IMR-90 (cell line): ENCODE measurements around the gene PRPF8. TPM values are rescaled to one million over a fixed set of nuclear protein-coding genes. Genes with fewer than 3 reads are reported as not detected.

Source experiments
- ATAC-seq: fragments of 200-7000 bp; cut with Tn5 transposase; 2 replicates; pipeline ENCODE4 v1.9.1; 2020; ENCODE audit warnings: low read depth, mild to moderate bottlenecking, moderate library complexity
- BruUV-seq: library from RNA; stranded (reverse); fragments of 400-500 nt; replicated peaks from 2 replicates; lab custom pipeline; 2021; lab: Mats Ljungman, UMichigan
- CTCF ChIA-PET: fragments of 300-600 bp; formaldehyde crosslinking; extraction: SDS; loops from one replicate; lab custom pipeline; 2021; ENCODE audit warnings: antibody characterized with exemption; lab: Yijun Ruan, JAX
- POLR2A ChIA-PET: fragments of 300-600 bp; sonication (Branson Sonifier 250); formaldehyde crosslinking; loops from one replicate; lab custom pipeline; 2022; ENCODE audit warnings: antibody characterized with exemption; ENCODE audit not compliant: unreplicated experiment; lab: Charles Lee
- DNase-seq: peaks from one replicate; pipeline ENCODE4 v3.0.0; 2013
- H2AFZ ChIP-seq: replicated peaks from 2 replicates; pipeline ENCODE3; 2013; ENCODE audit warnings: low read length, mild to moderate bottlenecking; ENCODE audit not compliant: poor library complexity
- H2AK5ac ChIP-seq: 2 replicates; pipeline ENCODE4 v1.6.1; 2013; ENCODE audit warnings: low read depth, low read length, inconsistent platforms
- H2AK9ac ChIP-seq: replicated peaks from 2 replicates; pipeline ENCODE3; 2013; ENCODE audit warnings: mild to moderate bottlenecking, low read depth, low read length, moderate library complexity; ENCODE audit not compliant: poor library complexity
- H2BK120ac ChIP-seq: 2 replicates; pipeline ENCODE4 v1.6.1; 2013; ENCODE audit warnings: low read depth, low read length, inconsistent platforms
- H2BK15ac ChIP-seq: 3 replicates; pipeline ENCODE4 v1.6.1; 2013; ENCODE audit warnings: low read depth, low read length, inconsistent platforms
- H2BK20ac ChIP-seq: 2 replicates; pipeline ENCODE4 v1.6.1; 2013; ENCODE audit warnings: low read depth, mild to moderate bottlenecking, inconsistent platforms, low read length, moderate library complexity
- H2BK5ac ChIP-seq: 2 replicates; pipeline ENCODE4 v1.6.1; 2013; ENCODE audit warnings: mild to moderate bottlenecking, low read depth, low read length, inconsistent platforms; ENCODE audit not compliant: poor library complexity, severe bottlenecking
- H3K14ac ChIP-seq: replicated peaks from 2 replicates; pipeline ENCODE4 v1.6.1; 2013; ENCODE audit warnings: low read depth, low read length, inconsistent platforms
- H3K18ac ChIP-seq: 2 replicates; pipeline ENCODE4 v1.6.1; 2013; ENCODE audit warnings: low read depth, low read length, control low read depth
- H3K23ac ChIP-seq: 2 replicates; pipeline ENCODE4 v1.6.1; 2013; ENCODE audit warnings: low read depth, low read length, inconsistent platforms
- H3K27ac ChIP-seq: 2 replicates; pipeline ENCODE4 v1.5.1; 2013; ENCODE audit warnings: mild to moderate bottlenecking, control low read depth, low read length; ENCODE audit not compliant: insufficient read depth
- H3K27me3 ChIP-seq: 2 replicates; pipeline ENCODE4 v1.6.1; 2013; ENCODE audit warnings: low read length; ENCODE audit not compliant: control insufficient read depth, insufficient read depth
- H3K36me3 ChIP-seq: 2 replicates; pipeline ENCODE4 v1.6.1; 2013; ENCODE audit warnings: low read length, mixed read lengths; ENCODE audit not compliant: control insufficient read depth, insufficient read depth
- H3K4ac ChIP-seq: 2 replicates; pipeline ENCODE4 v1.6.1; 2013; ENCODE audit warnings: low read depth, low read length, inconsistent platforms
- H3K4me1 ChIP-seq: 2 replicates; pipeline ENCODE4 v1.6.1; 2013; ENCODE audit warnings: low read length, mixed read lengths; ENCODE audit not compliant: control insufficient read depth, insufficient read depth
- H3K4me2 ChIP-seq: 2 replicates; pipeline ENCODE4 v1.6.1; 2013; ENCODE audit warnings: low read depth, mild to moderate bottlenecking, control low read depth, low read length, moderate library complexity
- H3K4me3 ChIP-seq: 2 replicates; pipeline ENCODE4 v1.5.1; 2013; ENCODE audit warnings: low read depth, mild to moderate bottlenecking, control low read depth, low read length, moderate library complexity; ENCODE audit not compliant: insufficient read depth
- H3K56ac ChIP-seq: 2 replicates; pipeline ENCODE4 v1.6.1; 2013; ENCODE audit warnings: low read length, inconsistent platforms; ENCODE audit not compliant: insufficient read depth; ENCODE audit errors: extremely low read depth
- H3K79me1 ChIP-seq, 2 experiments: 2 replicates each; pipeline ENCODE4 v1.6.1; 2013; ENCODE audit warnings: low read length in 2 of 2, inconsistent platforms in 1 of 2, low read depth in 1 of 2
- H3K9ac ChIP-seq: 2 replicates; pipeline ENCODE4 v1.6.1; 2013; ENCODE audit warnings: low read depth, low read length, control low read depth
- H3K9me1 ChIP-seq: 2 replicates; pipeline ENCODE4 v1.6.1; 2013; ENCODE audit warnings: low read length, inconsistent platforms; ENCODE audit not compliant: insufficient read depth
- H3K9me3 ChIP-seq: 2 replicates; pipeline ENCODE4 v1.6.1; 2013; ENCODE audit warnings: low read length; ENCODE audit not compliant: control insufficient read depth, insufficient read depth
- H4K20me1 ChIP-seq: 2 replicates; pipeline ENCODE4 v1.6.1; 2013; ENCODE audit warnings: low read length, inconsistent platforms; ENCODE audit not compliant: insufficient read depth
- H4K5ac ChIP-seq: 2 replicates; pipeline ENCODE4 v1.6.1; 2013; ENCODE audit warnings: mild to moderate bottlenecking, low read depth, low read length, control low read depth
- H4K8ac ChIP-seq, 2 experiments: 2 replicates each; pipeline ENCODE4 v1.6.1; 2013; ENCODE audit warnings: low read depth in 2 of 2, low read length in 2 of 2, control low read depth in 1 of 2, inconsistent platforms in 1 of 2
- H4K91ac ChIP-seq: 2 replicates; pipeline ENCODE4 v1.6.1; 2013; ENCODE audit warnings: low read depth, low read length, inconsistent platforms; ENCODE audit not compliant: insufficient read depth
- CHD1 ChIP-seq: IDR thresholded peaks from 2 replicates; pipeline ENCODE4 v1.6.1; 2012; ENCODE audit warnings: low read depth, low read length, improper control_type of control experiment
- FOS ChIP-seq: fragments of 150-350 bp; IDR thresholded peaks from 2 replicates; pipeline ENCODE4 v1.6.1; 2016; ENCODE audit warnings: low read depth, low read length
- MAFK ChIP-seq: IDR thresholded peaks from 2 replicates; pipeline ENCODE4 v1.6.1; 2012; ENCODE audit warnings: low read depth, low read length, improper control_type of control experiment
- NFE2L2 ChIP-seq: fragments of 150-350 bp; IDR thresholded peaks from 2 replicates; pipeline ENCODE4 v1.6.1; 2016; ENCODE audit warnings: low read depth, mild to moderate bottlenecking, low read length
- USF2 ChIP-seq: fragments of 150-350 bp; IDR thresholded peaks from 2 replicates; pipeline ENCODE4 v1.6.1; 2017; ENCODE audit warnings: mild to moderate bottlenecking, antibody characterized with exemption, low read length, low read depth
- WGBS, 2 experiments: methylation state at CpG; one replicate each; pipeline versions ENCODE4 v1.1.5 to v1.1.7; 2013; ENCODE audit warnings: missing lambda C conversion rate in 2 of 2; ENCODE audit not compliant: insufficient read length in 1 of 2; ENCODE audit errors: extremely low coverage in 2 of 2; 5-methylcytosine and 5-hydroxymethylcytosine counted together
- dilution Hi-C: fragments of 300-500 bp; cut with HindIII; formaldehyde crosslinking; loops from one replicate; pipeline ENCODE4 v1.14.3; 2018; ENCODE audit warnings: low sequenced_read_pairs; ENCODE audit not compliant: unreplicated experiment
- in situ Hi-C: fragments of 300-500 bp; cut with MboI; formaldehyde crosslinking; loops from 3 replicates; pipeline ENCODE4 v1.14.3; 2019; ENCODE audit warnings: low sequenced_read_pairs, inconsistent platforms, mixed read lengths
- intact Hi-C: fragments of 100-400 bp; cut with micrococcal nuclease; formaldehyde crosslinking; loops from 2 replicates; pipeline ENCODE4 v1.10.0; 2022
- polyA plus RNA-seq, 3 experiments: library from polyadenylated mRNA; depleted of rRNA; stranded (reverse); fragments of >200 nt; gene quantifications; 2 replicates each; pipeline ENCODE4 v1.2.3, GENCODE V29; 2012; ENCODE audit warnings: low replicate concordance in 1 of 3
- total RNA-seq: library from RNA; depleted of rRNA; stranded (reverse); fragments of >200 nt; gene quantifications from 2 replicates; pipeline ENCODE4 v1.2.3, GENCODE V29; 2012
- TF ChIP-seq, protein P1 (sequence below): conservative IDR thresholded peaks from 2 replicates; pipeline ENCODE4 v1.5.1; 2012; ENCODE audit warnings: mild to moderate bottlenecking, low read depth, low read length, improper control_type of control experiment
- TF ChIP-seq, protein P2 (sequence below): fragments of 150-350 bp; IDR thresholded peaks from 2 replicates; pipeline ENCODE4 v1.6.1; 2016; ENCODE audit warnings: low read depth, mild to moderate bottlenecking, low read length, moderate library complexity, borderline replicate concordance

The PRPF8 gene
- total and polyA plus RNA-seq, 2 of the 4 experiments (the other 2 are of a cell fraction): 141 to 160 TPM

GRCh38 chr17:1626333-1626732, 58.3 kb downstream of the PRPF8 start:
- POLR2A ChIA-PET: no interaction called here
- DNase-seq: no peak

More at GRCh38 chr17:1626333-1626732, 58.3 kb downstream of the PRPF8 start:
- peaks cover 5% of the 10 kb centered on the region for H3K4me1 ChIP-seq
- H3K9me1 ChIP-seq: no peaks in the 10 kb centered on the region
- no peak overlapping the region for H3K56ac ChIP-seq
- no peak overlapping the region for H2BK120ac ChIP-seq
- TF ChIP-seq MAFK (no peak), USF2 (no peak), NFE2L2 (no peak), CHD1 (no peak), FOS (no peak)
- TF ChIP-seq, protein P1, sequence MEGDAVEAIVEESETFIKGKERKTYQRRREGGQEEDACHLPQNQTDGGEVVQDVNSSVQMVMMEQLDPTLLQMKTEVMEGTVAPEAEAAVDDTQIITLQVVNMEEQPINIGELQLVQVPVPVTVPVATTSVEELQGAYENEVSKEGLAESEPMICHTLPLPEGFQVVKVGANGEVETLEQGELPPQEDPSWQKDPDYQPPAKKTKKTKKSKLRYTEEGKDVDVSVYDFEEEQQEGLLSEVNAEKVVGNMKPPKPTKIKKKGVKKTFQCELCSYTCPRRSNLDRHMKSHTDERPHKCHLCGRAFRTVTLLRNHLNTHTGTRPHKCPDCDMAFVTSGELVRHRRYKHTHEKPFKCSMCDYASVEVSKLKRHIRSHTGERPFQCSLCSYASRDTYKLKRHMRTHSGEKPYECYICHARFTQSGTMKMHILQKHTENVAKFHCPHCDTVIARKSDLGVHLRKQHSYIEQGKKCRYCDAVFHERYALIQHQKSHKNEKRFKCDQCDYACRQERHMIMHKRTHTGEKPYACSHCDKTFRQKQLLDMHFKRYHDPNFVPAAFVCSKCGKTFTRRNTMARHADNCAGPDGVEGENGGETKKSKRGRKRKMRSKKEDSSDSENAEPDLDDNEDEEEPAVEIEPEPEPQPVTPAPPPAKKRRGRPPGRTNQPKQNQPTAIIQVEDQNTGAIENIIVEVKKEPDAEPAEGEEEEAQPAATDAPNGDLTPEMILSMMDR: no peak
- TF ChIP-seq, protein P2, sequence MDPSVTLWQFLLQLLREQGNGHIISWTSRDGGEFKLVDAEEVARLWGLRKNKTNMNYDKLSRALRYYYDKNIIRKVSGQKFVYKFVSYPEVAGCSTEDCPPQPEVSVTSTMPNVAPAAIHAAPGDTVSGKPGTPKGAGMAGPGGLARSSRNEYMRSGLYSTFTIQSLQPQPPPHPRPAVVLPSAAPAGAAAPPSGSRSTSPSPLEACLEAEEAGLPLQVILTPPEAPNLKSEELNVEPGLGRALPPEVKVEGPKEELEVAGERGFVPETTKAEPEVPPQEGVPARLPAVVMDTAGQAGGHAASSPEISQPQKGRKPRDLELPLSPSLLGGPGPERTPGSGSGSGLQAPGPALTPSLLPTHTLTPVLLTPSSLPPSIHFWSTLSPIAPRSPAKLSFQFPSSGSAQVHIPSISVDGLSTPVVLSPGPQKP: no peak
- H3K9ac ChIP-seq: no peak overlapping the region
- no peak overlapping the region for H4K5ac ChIP-seq
- no peak overlapping the region for H3K18ac ChIP-seq
- no peak overlapping the region for H3K4me3 ChIP-seq
- H3K14ac ChIP-seq: no peak overlapping the region
- H3K4me2 ChIP-seq: no peak overlapping the region
- ATAC-seq: no peak
- no TSS peak for BruUV-seq
- H2BK5ac ChIP-seq: no peak overlapping the region
- H2AFZ ChIP-seq: peak overlapping the region; percentile 23
- H3K27ac ChIP-seq: no peak overlapping the region
- H2BK15ac ChIP-seq: no peak overlapping the region
- no peak overlapping the region for H2BK20ac ChIP-seq
- peak overlapping the region; percentile 47 for H2AK9ac ChIP-seq
- no peak overlapping the region for H3K23ac ChIP-seq
- H3K27me3 ChIP-seq: peaks cover 9% of the 10 kb centered on the region; the same call in 1 of the 2 replicates
- H3K4ac ChIP-seq: no peak overlapping the region
- CTCF ChIA-PET: interaction anchor here (1.3 to 1.6 kb wide), 2 partner anchors 49 to 53 kb away, joined by 3 to 6 read pairs; no protein-coding TSS in a partner anchor
- no peaks in the 10 kb centered on the region for H3K9me3 ChIP-seq
- no peak overlapping the region for H4K8ac ChIP-seq
- no peaks in the 10 kb centered on the region for H3K36me3 ChIP-seq
- no CpG with 5 or more reads among the region's 3 CpGs for WGBS, 2 experiments
- dilution Hi-C loops: no loop called here
- no peak overlapping the region for H4K91ac ChIP-seq
- H2AK5ac ChIP-seq: no peak overlapping the region
- no peaks in the 10 kb centered on the region for H3K79me1 ChIP-seq
- in situ Hi-C loops: no loop called here
- no peaks in the 10 kb centered on the region for H4K20me1 ChIP-seq
- intact Hi-C loops: loop anchor here (5.0 kb wide), 1 partner anchor 34 kb away; no protein-coding TSS in a partner anchor
